ENCODE data around the gene DVL2. TPM values are rescaled to one million over a fixed set of nuclear protein-coding genes. Genes with fewer than 3 reads are reported as not detected.
A peak's percentile ranks its signal among the peaks of the same experiment; 100 is the strongest.

The DVL2 gene
- total RNA-seq, 1 experiment from 2014 or later, result 34.9 TPM

- POLR2A ChIA-PET, result interaction anchor here (0.6 to 1.4 kb wide), 4 partner anchors 10 to 306 kb away, joined by 3 to 4 read pairs (median 4); partner anchors contain the start of gene POLR2A
- H3K36me3 Mint-ChIP-seq (ENCODE audit: insufficient read depth, unreplicated experiment), result no peaks in the 10 kb centered on the region
- no TSS peak for BruUV-seq (replicated peaks)
- H3K9me3 Mint-ChIP-seq (ENCODE audit: unreplicated experiment), result no peaks in the 10 kb centered on the region
- H3K4me3 Mint-ChIP-seq (ENCODE audit: unreplicated experiment), result peak overlapping the region; percentile 61
- H3K27ac Mint-ChIP-seq (ENCODE audit: low read depth, unreplicated experiment), result no peak overlapping the region
- DNase-seq (ENCODE audit: unreplicated experiment), result no peak
- intact Hi-C loops (cut with micrococcal nuclease), result loop anchor here (2.0 kb wide), 2 partner anchors 41 to 125 kb away; no protein-coding TSS in a partner anchor
- no peaks in the 10 kb centered on the region for H3K27me3 Mint-ChIP-seq (ENCODE audit: insufficient read depth, unreplicated experiment)
- CTCF ChIA-PET, result interaction anchor here (0.6 to 3.2 kb wide), 22 partner anchors 8 to 132 kb away, joined by 3 to 33 read pairs (median 6); no protein-coding TSS in a partner anchor
- no peaks in the 10 kb centered on the region for H3K4me1 Mint-ChIP-seq (ENCODE audit: insufficient read depth, unreplicated experiment)
- TF ChIP-seq, protein P1, sequence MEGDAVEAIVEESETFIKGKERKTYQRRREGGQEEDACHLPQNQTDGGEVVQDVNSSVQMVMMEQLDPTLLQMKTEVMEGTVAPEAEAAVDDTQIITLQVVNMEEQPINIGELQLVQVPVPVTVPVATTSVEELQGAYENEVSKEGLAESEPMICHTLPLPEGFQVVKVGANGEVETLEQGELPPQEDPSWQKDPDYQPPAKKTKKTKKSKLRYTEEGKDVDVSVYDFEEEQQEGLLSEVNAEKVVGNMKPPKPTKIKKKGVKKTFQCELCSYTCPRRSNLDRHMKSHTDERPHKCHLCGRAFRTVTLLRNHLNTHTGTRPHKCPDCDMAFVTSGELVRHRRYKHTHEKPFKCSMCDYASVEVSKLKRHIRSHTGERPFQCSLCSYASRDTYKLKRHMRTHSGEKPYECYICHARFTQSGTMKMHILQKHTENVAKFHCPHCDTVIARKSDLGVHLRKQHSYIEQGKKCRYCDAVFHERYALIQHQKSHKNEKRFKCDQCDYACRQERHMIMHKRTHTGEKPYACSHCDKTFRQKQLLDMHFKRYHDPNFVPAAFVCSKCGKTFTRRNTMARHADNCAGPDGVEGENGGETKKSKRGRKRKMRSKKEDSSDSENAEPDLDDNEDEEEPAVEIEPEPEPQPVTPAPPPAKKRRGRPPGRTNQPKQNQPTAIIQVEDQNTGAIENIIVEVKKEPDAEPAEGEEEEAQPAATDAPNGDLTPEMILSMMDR (IDR thresholded peaks at IDR 0.05; ENCODE audit: unreplicated experiment), result no peak
These were observed 56.3 kb downstream of the DVL2 start for GRCh38 chr17:7177954-7178477.

GRCh38 chr17:7177191-7177953 lies 56.9 kb downstream of the DVL2 start:
- CTCF ChIA-PET, result interaction anchor here (0.6 to 3.2 kb wide), 28 partner anchors 8 to 758 kb away, joined by 3 to 33 read pairs (median 4); no protein-coding TSS in a partner anchor
- no TSS peak for BruUV-seq (replicated peaks)
- Mint-ChIP-seq H3K4me3 (ENCODE audit: unreplicated experiment) (peak overlapping the region; percentile 61), H3K4me1 (ENCODE audit: insufficient read depth, unreplicated experiment) (no peaks in the 10 kb centered on the region), H3K27ac (ENCODE audit: low read depth, unreplicated experiment) (no peak overlapping the region), H3K36me3 (ENCODE audit: insufficient read depth, unreplicated experiment) (no peaks in the 10 kb centered on the region), H3K9me3 (ENCODE audit: unreplicated experiment) (no peaks in the 10 kb centered on the region), H3K27me3 (ENCODE audit: insufficient read depth, unreplicated experiment) (no peaks in the 10 kb centered on the region)
- POLR2A ChIA-PET, result interaction anchor here (0.6 to 1.4 kb wide), 5 partner anchors 9 to 307 kb away, joined by 3 to 4 read pairs (median 4); partner anchors contain the start of genes DLG4 and POLR2A
- intact Hi-C loops (cut with micrococcal nuclease), result loop anchor here (2.0 kb wide), 2 partner anchors 41 to 125 kb away; no protein-coding TSS in a partner anchor
- TF ChIP-seq, protein P1 (IDR thresholded peaks at IDR 0.05; ENCODE audit: unreplicated experiment), result peak; percentile 88
- peak; percentile 66 for DNase-seq (ENCODE audit: unreplicated experiment)

GRCh38 chr17:7176841-7177190 lies 57.5 kb downstream of the DVL2 start:
- intact Hi-C loops (cut with micrococcal nuclease), result loop anchor here (2.0 kb wide), 2 partner anchors 40 to 124 kb away; no protein-coding TSS in a partner anchor
- DNase-seq (ENCODE audit: unreplicated experiment), result no peak
- CTCF ChIA-PET, result interaction anchor here (0.7 to 3.2 kb wide), 20 partner anchors 9 to 759 kb away, joined by 3 to 33 read pairs (median 6); no protein-coding TSS in a partner anchor
- H3K27ac Mint-ChIP-seq (ENCODE audit: low read depth, unreplicated experiment), result no peak overlapping the region
- H3K36me3 Mint-ChIP-seq (ENCODE audit: insufficient read depth, unreplicated experiment), result no peaks in the 10 kb centered on the region
- H3K4me3 Mint-ChIP-seq (ENCODE audit: unreplicated experiment), result peak overlapping the region; percentile 61
- H3K9me3 Mint-ChIP-seq (ENCODE audit: unreplicated experiment), result no peaks in the 10 kb centered on the region
- no TSS peak for BruUV-seq (replicated peaks)
- TF ChIP-seq, protein P1 (IDR thresholded peaks at IDR 0.05; ENCODE audit: unreplicated experiment), result no peak
- POLR2A ChIA-PET, result interaction anchor here (0.6 to 1.4 kb wide), 4 partner anchors 9 to 131 kb away, joined by 3 to 4 read pairs (median 4); partner anchors contain the start of gene DLG4
- H3K4me1 Mint-ChIP-seq (ENCODE audit: insufficient read depth, unreplicated experiment), result no peaks in the 10 kb centered on the region
- no peaks in the 10 kb centered on the region for H3K27me3 Mint-ChIP-seq (ENCODE audit: insufficient read depth, unreplicated experiment)
